Astrocyte of the cerebellum (primary cell): Measurements from ENCODE around the gene SHQ1.
"Not testable (repeated sequence)": the region's sequence is repeated elsewhere in the genome, so short reads cannot be mapped to it uniquely, and the experiment has no call there.

Experiments used
- DNase-seq: peaks from one replicate; pipeline ENCODE4 v3.0.0-alpha.2; 2011; ENCODE audit warnings: low read depth
- H3K4me3 ChIP-seq: 2 replicates; pipeline ENCODE4 v1.5.1; 2011; ENCODE audit warnings: mild to moderate bottlenecking, low read depth, low read length, moderate library complexity
- CTCF ChIP-seq: IDR thresholded peaks from 2 replicates; pipeline ENCODE4 v1.5.1; 2012; ENCODE audit warnings: low read length, low read depth, moderate library complexity, mild to moderate bottlenecking; ENCODE audit errors: missing control alignments
- in situ Hi-C: cut with HindIII; loops from 2 replicates; pipeline ENCODE4 v1.10.0; 2017; ENCODE audit warnings: low sequenced_read_pairs

SHQ1 gene

GRCh38 chr3:72739531-72740466, 108.4 kb downstream of the SHQ1 start:
- no peak overlapping the region for H3K4me3 ChIP-seq
- in situ Hi-C loops: no loop called here
- no peak for DNase-seq
- TF ChIP-seq CTCF: no peak

GRCh38 chr3:72738752-72739530, 109.3 kb downstream of the SHQ1 start:
- H3K4me3 ChIP-seq: peak overlapping the region; percentile 36
- DNase-seq: no peak
- TF ChIP-seq CTCF: no peak
- in situ Hi-C loops: no loop called here

DNA sequence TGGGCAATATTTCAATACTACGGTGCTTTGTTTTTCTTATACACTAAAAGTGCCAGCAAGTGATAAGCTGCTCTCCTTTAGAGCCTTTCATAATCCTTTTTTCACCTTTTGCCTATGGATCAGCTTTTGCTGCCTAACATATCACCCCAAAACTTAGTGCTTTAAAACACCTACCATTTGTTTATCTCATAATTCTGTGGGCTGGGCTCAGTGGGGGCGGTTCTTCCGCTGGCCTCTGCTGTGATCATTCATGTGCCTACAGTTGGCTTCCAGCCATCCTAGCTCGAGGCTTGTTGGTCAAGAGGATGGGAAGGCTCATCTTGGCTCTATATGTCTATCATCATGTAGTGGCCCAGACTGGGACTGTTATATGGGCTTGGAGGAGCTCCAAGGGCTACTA, 113.2 kb downstream of the SHQ1 start:
- DNase-seq, in situ Hi-C loops, H3K4me3 ChIP-seq: not testable (repeated sequence)

DNA sequence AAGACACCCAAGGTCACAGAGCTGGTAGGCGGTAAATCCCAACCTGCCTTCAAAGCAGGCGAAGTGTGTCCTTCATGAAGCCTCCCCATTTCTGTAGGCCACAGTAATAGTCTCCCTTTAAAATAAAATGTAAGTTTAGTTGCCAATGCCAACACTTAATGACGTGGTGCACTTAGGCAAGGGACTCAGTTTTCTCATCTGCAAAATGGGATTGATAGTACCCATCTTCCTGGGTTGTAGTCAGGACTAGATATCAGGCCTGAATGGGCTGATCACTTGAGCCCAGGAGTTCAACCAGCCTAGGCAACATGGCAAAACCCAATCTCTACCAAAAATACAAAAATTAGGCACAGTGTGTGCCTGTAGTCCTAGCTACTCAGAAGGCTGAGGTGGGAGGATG, 114.6 kb downstream of the SHQ1 start:
- no peak overlapping the region for H3K4me3 ChIP-seq
- in situ Hi-C loops: no loop called here
- no peak for TF ChIP-seq CTCF
- no peak for DNase-seq

- H3K4me3 ChIP-seq, in situ Hi-C loops, DNase-seq: not testable (repeated sequence)
Observed at GRCh38 chr3:72732666-72733345, 115.4 kb downstream of the SHQ1 start.

GRCh38 chr3:72728958-72729467, 119.2 kb downstream of the SHQ1 start:
- in situ Hi-C loops: no loop called here
- no peak overlapping the region for H3K4me3 ChIP-seq
- no peak for TF ChIP-seq CTCF
- DNase-seq: no peak

DNA sequence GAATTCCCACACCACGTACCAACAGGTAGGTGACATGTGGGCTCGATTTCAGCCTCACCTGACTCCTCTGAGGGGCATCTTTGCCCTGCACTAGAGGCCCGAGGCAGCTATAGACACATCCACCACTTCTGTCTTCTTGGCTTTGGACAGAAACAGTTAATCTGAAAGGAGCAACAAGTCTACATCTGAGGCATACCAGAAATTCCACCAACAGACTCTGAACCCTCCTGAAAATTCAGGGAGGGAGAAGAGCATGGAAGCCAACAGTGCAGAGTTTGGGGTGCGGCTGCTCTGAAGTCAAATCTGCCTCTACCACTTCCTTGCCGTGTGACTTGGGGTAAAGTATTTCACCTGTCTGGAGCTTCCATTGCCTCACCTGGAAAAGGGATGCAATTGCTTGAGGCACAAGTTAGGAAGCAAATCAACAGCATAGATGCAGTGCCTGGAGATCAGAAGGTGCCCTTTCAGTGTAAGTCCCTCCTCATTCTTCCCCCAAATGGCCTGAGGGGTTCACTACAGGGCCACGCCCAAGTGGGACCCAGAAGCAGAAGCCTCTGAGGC, 119.8 kb downstream of the SHQ1 start:
- TF ChIP-seq CTCF: no peak
- in situ Hi-C loops: no loop called here
- DNase-seq: no peak

More for the DNA sequence above, 119.8 kb downstream of the SHQ1 start:
- no peak overlapping the region for H3K4me3 ChIP-seq
